Ovary (tissue), 3 donors: ENCODE results near the gene RGS11.

Experiments
- EP300 ChIP-seq: sonication (generic); formaldehyde crosslinking; IDR thresholded peaks from one replicate; pipeline ENCODE4 v1.6.1; 2017; ENCODE audit warnings: antibody characterized with exemption
- POLR2A ChIP-seq: fragments of 450-650 bp; IDR thresholded peaks from one replicate; pipeline ENCODE4 v1.6.1; 2017; ENCODE audit warnings: antibody characterized with exemption, mild to moderate bottlenecking, moderate library complexity
- TF ChIP-seq, protein P1 (sequence below), 3 donors: fragments of 450-650 bp in 2 of 3; fragments of 200-600 bp in 1 of 3; IDR thresholded peaks; one replicate each; pipeline versions ENCODE4 v1.5.1 to v1.8.0; 2016 to 2022; ENCODE audit warnings: antibody characterized with exemption in 3 of 3, mild to moderate bottlenecking in 1 of 3
- donor health status: DM: no; HTN: no; CAD: no.

- TF ChIP-seq, protein P1, sequence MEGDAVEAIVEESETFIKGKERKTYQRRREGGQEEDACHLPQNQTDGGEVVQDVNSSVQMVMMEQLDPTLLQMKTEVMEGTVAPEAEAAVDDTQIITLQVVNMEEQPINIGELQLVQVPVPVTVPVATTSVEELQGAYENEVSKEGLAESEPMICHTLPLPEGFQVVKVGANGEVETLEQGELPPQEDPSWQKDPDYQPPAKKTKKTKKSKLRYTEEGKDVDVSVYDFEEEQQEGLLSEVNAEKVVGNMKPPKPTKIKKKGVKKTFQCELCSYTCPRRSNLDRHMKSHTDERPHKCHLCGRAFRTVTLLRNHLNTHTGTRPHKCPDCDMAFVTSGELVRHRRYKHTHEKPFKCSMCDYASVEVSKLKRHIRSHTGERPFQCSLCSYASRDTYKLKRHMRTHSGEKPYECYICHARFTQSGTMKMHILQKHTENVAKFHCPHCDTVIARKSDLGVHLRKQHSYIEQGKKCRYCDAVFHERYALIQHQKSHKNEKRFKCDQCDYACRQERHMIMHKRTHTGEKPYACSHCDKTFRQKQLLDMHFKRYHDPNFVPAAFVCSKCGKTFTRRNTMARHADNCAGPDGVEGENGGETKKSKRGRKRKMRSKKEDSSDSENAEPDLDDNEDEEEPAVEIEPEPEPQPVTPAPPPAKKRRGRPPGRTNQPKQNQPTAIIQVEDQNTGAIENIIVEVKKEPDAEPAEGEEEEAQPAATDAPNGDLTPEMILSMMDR (IDR thresholded peaks at IDR 0.05), result no peak
- no peak for TF ChIP-seq POLR2A
- no peak for TF ChIP-seq EP300
Measured at GRCh38 chr16:265002-265529, 10.7 kb downstream of the RGS11 start.
